T-helper 2 cell treated with Interferon-gamma antibody and Interleukin-4, amounts not matched to agents 5 μg/mL and 100 μg/mL, for 36 hours (primary cell): ENCODE measurements around the gene EPHA8.

Experiments
- DNase-seq: peaks from one replicate; pipeline ENCODE4 v3.0.0; 2021; ENCODE audit warnings: low spot score
- H3K27ac Mint-ChIP-seq: one replicate; pipeline ENCODE4 v1.8.0; 2021; ENCODE audit warnings: mild to moderate bottlenecking, mixed read lengths
- H3K27me3 Mint-ChIP-seq: one replicate; pipeline ENCODE4 v1.8.0; 2021; ENCODE audit warnings: low read depth, mixed read lengths
- H3K36me3 Mint-ChIP-seq: one replicate; pipeline ENCODE4 v1.8.0; 2021; ENCODE audit warnings: low read depth, mixed read lengths
- H3K4me1 Mint-ChIP-seq: one replicate; pipeline ENCODE4 v1.8.0; 2021; ENCODE audit warnings: low read depth, mixed read lengths
- H3K4me3 Mint-ChIP-seq: one replicate; pipeline ENCODE4 v1.8.0; 2022; ENCODE audit warnings: mild to moderate bottlenecking, moderate library complexity, mixed read lengths
- H3K9me3 Mint-ChIP-seq: one replicate; pipeline ENCODE4 v1.8.0; 2021; ENCODE audit warnings: mixed read lengths

Gene EPHA8

DNA sequence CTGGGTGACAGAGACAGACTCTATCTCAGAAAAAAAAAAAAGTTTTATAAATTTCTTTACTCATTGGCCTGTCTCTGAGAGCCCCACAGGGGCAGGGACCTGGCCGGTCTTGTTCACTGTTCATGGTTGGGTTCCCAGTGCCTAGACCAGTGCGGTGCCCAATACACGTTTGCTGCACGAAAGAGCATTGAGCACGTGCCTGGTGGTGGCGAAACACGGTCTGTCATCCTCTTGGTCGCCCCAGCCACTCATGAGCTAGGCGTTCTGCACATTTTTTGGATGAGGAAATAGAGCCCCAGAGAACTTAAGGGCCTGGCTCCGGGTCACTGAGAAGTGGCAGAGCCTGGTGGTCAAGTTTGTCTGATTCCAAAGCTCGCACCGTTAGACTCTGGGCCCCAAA lies 18.7 kb upstream of the EPHA8 start:
- DNase-seq: no peak
- Mint-ChIP-seq H3K27ac (no peak overlapping the region), H3K4me1 (no peaks in the 10 kb centered on the region), H3K36me3 (no peaks in the 10 kb centered on the region), H3K27me3 (peaks cover 15% of the 10 kb centered on the region), H3K4me3 (no peak overlapping the region), H3K9me3 (no peaks in the 10 kb centered on the region)

GRCh38 chr1:22545141-22545540 lies 18.1 kb upstream of the EPHA8 start:
- Mint-ChIP-seq H3K4me1 (no peaks in the 10 kb centered on the region), H3K9me3 (no peaks in the 10 kb centered on the region), H3K27ac (no peak overlapping the region), H3K4me3 (no peak overlapping the region), H3K27me3 (peaks cover 15% of the 10 kb centered on the region), H3K36me3 (no peaks in the 10 kb centered on the region)
- no peak for DNase-seq

DNA sequence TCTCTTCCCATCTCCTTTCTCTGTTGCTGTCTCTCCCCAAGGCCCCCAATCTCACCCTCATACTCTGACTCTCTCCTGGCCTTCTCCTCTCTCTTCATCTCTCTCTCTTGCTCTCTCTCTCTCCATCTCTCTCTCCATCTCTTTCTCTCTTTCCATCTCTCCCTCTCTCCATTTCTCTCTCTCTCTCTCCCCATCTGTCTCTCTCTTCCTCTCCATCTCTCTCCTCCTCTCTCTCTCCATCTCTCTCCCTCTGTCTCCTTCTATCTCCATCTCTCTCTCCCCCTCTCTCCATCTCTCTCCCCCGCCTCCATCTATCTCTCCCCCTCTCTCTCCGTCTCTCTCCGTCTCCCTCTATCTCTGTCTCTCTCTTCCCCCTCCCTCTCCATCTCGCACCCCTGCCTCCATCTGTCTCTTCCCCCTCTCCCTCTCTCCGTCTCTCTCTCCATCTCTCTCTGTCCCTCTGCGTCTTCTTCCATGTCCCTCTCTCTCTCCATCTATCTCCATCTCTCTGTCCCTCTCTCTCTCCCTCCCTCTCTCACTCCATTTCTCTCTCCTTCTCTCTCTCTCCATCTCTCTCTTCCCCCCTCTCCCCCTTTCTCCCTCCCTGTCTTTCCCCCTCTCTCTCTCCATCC lies 16.0 kb upstream of the EPHA8 start:
- Mint-ChIP-seq H3K4me1 (no peaks in the 10 kb centered on the region), H3K27me3 (peaks cover 15% of the 10 kb centered on the region), H3K4me3 (no peak overlapping the region), H3K9me3 (no peaks in the 10 kb centered on the region), H3K36me3 (no peaks in the 10 kb centered on the region), H3K27ac (no peak overlapping the region)
- DNase-seq: no peak

DNA sequence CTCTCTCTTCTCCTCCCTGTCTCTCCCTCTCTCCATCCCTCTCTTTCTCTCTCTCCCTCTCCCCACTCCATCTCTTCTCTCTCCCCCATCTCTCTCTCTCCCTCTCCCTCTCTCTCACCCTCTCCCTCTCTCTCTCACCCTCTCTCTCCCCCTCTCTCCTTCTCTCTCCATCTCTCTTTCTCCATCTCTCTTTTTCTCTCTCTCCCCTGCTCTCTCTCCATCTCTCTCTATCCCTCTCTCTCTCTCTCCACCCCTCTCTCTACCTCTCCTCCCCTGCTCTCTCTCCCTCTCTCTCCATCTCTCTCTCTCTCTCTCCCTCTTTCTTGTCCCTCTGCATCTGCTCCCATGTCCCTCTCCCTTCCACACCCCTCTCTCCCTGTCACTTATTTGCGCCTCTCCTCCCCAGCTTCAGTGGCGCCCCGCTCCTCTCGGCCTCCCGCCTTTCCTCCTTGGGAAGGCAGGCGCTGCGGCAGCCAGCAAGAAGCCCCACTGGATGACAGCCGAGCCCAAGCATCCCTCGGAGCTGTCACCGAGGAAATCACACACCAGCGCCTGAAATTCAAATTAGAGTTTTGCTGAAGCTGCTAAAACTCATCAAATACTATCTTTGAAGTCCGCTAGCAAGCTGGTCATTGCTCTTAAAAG lies 15.3 kb upstream of the EPHA8 start:
- Mint-ChIP-seq H3K4me3 (no peak overlapping the region), H3K4me1 (no peaks in the 10 kb centered on the region), H3K27ac (no peak overlapping the region), H3K36me3 (no peaks in the 10 kb centered on the region), H3K9me3 (no peaks in the 10 kb centered on the region), H3K27me3 (peaks cover 15% of the 10 kb centered on the region)
- DNase-seq: no peak

DNA sequence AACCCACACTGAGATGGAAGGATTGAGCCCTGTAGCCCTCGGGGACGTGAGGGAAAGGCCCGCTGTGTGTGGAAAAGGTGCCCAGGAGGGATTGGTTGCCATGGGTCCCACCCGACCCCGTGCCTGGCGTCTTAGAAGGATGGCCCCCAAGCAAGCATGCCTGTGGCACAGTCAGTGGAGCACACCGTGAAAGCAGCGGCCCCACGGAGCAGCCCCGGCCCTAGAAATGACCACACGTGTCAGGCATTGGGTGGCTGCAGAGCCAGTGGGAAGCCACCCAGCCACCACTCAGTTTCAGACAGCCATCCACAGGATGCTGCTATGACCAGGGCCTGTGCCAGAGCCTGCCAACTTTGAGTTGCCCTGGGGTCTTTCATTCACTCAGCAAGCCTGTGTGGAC lies 13.3 kb upstream of the EPHA8 start:
- H3K9me3 Mint-ChIP-seq: no peaks in the 10 kb centered on the region
- no peak for DNase-seq
- peaks cover 15% of the 10 kb centered on the region for H3K27me3 Mint-ChIP-seq
- H3K4me1 Mint-ChIP-seq: no peaks in the 10 kb centered on the region
- H3K4me3 Mint-ChIP-seq: no peak overlapping the region
- H3K27ac Mint-ChIP-seq: no peak overlapping the region
- no peaks in the 10 kb centered on the region for H3K36me3 Mint-ChIP-seq

GRCh38 chr1:22551591-22551990 lies 11.7 kb upstream of the EPHA8 start:
- H3K4me1 Mint-ChIP-seq: no peaks in the 10 kb centered on the region
- no peak for DNase-seq
- H3K4me3 Mint-ChIP-seq: no peak overlapping the region
- no peak overlapping the region for H3K27ac Mint-ChIP-seq
- H3K36me3 Mint-ChIP-seq: no peaks in the 10 kb centered on the region
- peaks cover 20% of the 10 kb centered on the region for H3K27me3 Mint-ChIP-seq
- no peaks in the 10 kb centered on the region for H3K9me3 Mint-ChIP-seq

GRCh38 chr1:22552021-22552420 lies 11.3 kb upstream of the EPHA8 start:
- no peak overlapping the region for H3K27ac Mint-ChIP-seq
- DNase-seq: no peak
- no peak overlapping the region for H3K4me3 Mint-ChIP-seq
- no peaks in the 10 kb centered on the region for H3K9me3 Mint-ChIP-seq
- H3K4me1 Mint-ChIP-seq: no peaks in the 10 kb centered on the region
- no peaks in the 10 kb centered on the region for H3K36me3 Mint-ChIP-seq
- H3K27me3 Mint-ChIP-seq: peaks cover 20% of the 10 kb centered on the region

DNA sequence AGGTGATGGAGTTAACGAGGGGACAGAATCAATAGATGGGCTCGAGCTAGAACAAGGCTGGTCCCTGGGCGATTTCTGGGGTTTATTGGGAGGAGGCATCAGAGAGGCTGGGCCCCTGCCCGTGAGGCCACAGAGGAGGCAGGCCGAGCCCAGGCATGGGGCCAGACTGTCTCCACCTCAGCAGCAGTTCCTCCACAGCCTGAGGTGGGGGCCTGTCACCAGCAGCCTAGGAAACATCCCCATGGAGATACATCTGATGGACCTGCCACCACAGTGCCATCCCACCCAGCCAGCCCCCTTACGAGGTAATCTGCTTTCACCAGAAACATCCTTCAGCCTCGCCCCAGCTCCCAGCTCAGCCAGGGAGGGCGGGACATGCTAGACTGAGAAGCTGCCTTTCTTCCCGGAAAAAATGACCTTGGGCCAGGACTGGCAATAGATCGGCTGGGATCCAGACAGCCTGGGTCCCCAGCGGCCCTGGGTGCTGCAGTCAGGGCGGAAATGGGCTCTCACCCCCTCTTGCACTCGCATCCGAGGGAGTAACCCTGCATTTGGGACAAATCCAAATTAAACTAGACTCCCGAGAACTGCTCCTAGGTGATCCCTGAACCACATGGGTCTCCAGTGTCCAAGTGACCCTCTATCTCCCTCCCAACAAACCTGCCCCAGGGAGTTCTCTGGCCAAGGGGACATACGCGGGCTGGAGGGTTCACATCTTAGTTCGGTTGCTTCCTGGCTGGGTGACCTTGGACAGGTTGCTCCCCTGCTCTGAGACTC lies 10.0 kb upstream of the EPHA8 start:
- Mint-ChIP-seq H3K27me3 (peaks cover 14% of the 10 kb centered on the region), H3K36me3 (no peaks in the 10 kb centered on the region), H3K9me3 (no peaks in the 10 kb centered on the region), H3K4me3 (no peak overlapping the region), H3K27ac (no peak overlapping the region), H3K4me1 (no peaks in the 10 kb centered on the region)
- DNase-seq: no peak

DNA sequence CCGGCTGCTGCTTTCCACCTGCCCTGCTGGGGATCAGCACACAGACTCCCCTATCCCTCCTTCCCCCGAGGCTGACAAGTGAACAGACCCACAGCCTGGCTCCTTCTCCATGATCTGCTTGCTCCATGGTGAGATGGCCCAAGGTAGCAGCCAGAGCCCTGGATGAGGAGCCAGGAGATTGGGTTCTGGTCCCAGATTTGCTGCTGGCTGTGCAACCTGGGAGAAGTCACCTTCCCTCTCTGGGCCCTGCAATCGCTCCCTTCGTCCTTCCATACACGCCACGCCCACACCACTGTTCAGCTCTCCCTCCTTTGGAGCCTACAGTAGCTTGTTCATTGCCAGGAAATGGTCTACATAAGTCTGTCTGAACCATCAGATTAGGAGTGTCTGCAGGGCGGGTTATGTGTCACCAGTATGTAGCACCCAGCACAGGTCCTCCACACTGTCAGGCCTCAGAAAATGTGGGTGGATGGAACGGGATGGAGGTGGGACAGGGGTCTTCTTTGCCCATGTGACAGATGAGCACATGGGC lies 9.2 kb upstream of the EPHA8 start:
- no peak overlapping the region for H3K27ac Mint-ChIP-seq
- H3K4me1 Mint-ChIP-seq: no peaks in the 10 kb centered on the region
- H3K36me3 Mint-ChIP-seq: no peaks in the 10 kb centered on the region
- no peak overlapping the region for H3K4me3 Mint-ChIP-seq
- no peaks in the 10 kb centered on the region for H3K9me3 Mint-ChIP-seq
- DNase-seq: no peak
- peaks cover 15% of the 10 kb centered on the region for H3K27me3 Mint-ChIP-seq

DNA sequence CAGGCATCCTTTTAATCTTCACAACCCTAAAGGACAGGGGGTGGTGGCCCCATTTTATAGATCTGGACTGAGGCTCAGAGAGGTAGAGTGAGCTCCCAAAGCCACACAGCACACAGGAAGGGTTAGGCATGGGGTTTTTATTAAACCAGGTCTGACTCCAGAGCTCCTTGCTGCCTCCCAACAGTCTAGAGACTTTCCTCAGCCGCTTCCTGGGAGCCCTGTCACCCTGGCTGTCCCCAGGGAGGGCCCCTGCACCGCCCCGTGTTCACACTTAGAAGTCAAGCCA lies 8.0 kb upstream of the EPHA8 start:
- H3K27ac Mint-ChIP-seq: no peak overlapping the region
- no peak for DNase-seq
- no peaks in the 10 kb centered on the region for H3K36me3 Mint-ChIP-seq
- no peaks in the 10 kb centered on the region for H3K9me3 Mint-ChIP-seq
- peaks cover 19% of the 10 kb centered on the region for H3K27me3 Mint-ChIP-seq
- no peaks in the 10 kb centered on the region for H3K4me1 Mint-ChIP-seq
- no peak overlapping the region for H3K4me3 Mint-ChIP-seq

GRCh38 chr1:22556391-22557104 lies 6.7 kb upstream of the EPHA8 start:
- no peak overlapping the region for H3K4me3 Mint-ChIP-seq
- DNase-seq: no peak
- H3K4me1 Mint-ChIP-seq: no peaks in the 10 kb centered on the region
- H3K27ac Mint-ChIP-seq: no peak overlapping the region
- H3K9me3 Mint-ChIP-seq: no peaks in the 10 kb centered on the region
- no peaks in the 10 kb centered on the region for H3K36me3 Mint-ChIP-seq
- peaks cover 25% of the 10 kb centered on the region for H3K27me3 Mint-ChIP-seq

GRCh38 chr1:22557341-22557950 lies 5.8 kb upstream of the EPHA8 start:
- Mint-ChIP-seq H3K9me3 (no peaks in the 10 kb centered on the region), H3K27me3 (peaks cover 34% of the 10 kb centered on the region), H3K27ac (no peak overlapping the region)

DNA sequence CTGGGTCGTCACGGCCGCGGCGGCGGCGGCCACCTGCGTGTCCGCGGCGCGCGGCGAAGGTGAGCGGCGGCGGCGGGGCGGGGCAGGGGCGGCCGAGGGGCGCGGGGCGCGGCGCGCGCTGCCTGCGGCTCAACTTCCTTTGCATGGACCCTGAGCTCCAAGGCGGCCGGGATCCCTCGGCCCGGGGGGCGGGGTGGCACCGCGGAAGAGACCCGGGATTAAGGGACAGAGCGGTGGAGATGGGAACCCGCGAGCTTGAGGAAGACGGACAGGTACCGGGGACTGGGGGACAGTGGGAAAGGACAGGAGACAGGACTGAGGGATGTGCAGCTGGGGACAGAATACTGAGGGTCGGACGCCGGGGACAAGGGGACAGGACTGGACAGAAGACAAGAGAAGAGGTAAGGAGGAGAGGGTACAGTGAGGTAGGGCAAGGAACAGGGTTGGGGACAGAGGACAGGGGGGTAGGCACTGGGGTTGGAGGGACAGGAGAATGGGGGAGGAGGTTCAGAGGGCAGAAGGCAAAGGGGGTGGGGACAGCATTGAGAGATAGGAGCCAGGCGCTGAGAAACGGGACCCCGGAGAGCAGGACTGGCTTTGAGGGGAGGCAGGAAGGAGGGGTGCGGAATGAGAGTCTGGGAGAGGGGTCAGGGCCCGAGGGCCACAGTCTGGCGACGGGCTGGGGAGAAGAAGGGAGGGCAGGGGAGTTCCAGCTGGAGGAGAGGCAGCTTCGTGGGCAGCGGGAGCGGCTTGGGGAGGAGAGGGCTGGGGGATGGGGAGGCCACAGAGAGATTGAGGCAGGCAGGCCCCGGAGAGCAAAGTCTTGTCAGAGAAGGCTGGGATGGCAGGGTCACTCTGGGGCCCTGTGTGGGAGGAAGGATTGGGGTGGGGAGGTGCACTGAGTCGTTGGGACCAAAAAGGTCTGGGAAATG lies 648 bp downstream of the EPHA8 start:
- Mint-ChIP-seq H3K4me1 (no peaks in the 10 kb centered on the region), H3K9me3 (no peaks in the 10 kb centered on the region), H3K36me3 (no peaks in the 10 kb centered on the region), H3K27me3 (peaks cover 38% of the 10 kb centered on the region), H3K27ac (no peak overlapping the region), H3K4me3 (no peak overlapping the region)
- DNase-seq: no peak

More at GRCh38 chr1:22557341-22557950, 5.8 kb upstream of the EPHA8 start:
- H3K36me3 Mint-ChIP-seq: no peaks in the 10 kb centered on the region
- no peaks in the 10 kb centered on the region for H3K4me1 Mint-ChIP-seq
- DNase-seq: no peak
- H3K4me3 Mint-ChIP-seq: no peak overlapping the region
